Measurements from ENCODE around the gene TRPC4AP. TPM values are rescaled to one million over a fixed set of nuclear protein-coding genes. Genes with fewer than 3 reads are reported as not detected.

TRPC4AP gene
- total RNA-seq, 2 experiments from 2014 or later: 31.9 to 38.8 TPM

GRCh38 chr20:35008411-35009342 lies 83.9 kb downstream of the TRPC4AP start:
- H3K4me3 ChIP-seq (ENCODE audit: low read depth, low read length, poor library complexity, severe bottlenecking): no peak overlapping the region
- ChIA-PET CTCF (ENCODE audit: unreplicated experiment) (no interaction called here), POLR2A (interaction anchor here (0.6 kb wide), 1 partner anchor 82 kb away, joined by 3 read pairs; no protein-coding TSS in a partner anchor)
- intact Hi-C loops (cut with micrococcal nuclease; ENCODE audit: unreplicated experiment): no loop called here
- no peak overlapping the region for H2AFZ ChIP-seq (ENCODE audit: low read length)
- no peaks in the 10 kb centered on the region for H3K9me3 ChIP-seq (ENCODE audit: low read length)
- H3K36me3 ChIP-seq (ENCODE audit: insufficient read depth, low read length): peaks cover 92% of the 10 kb centered on the region
- no peaks in the 10 kb centered on the region for H4K20me1 ChIP-seq (ENCODE audit: insufficient read depth, low read length)
- BruUV-seq (replicated peaks): no TSS peak
- H3K9me2 ChIP-seq (ENCODE audit: insufficient read depth, low read length): no peaks in the 10 kb centered on the region
- TF ChIP-seq EZH2phosphoT487 (IDR thresholded peaks at IDR 0.05; ENCODE audit: borderline replicate concordance, low read depth, low read length) (no peak), CTCF (conservative IDR thresholded peaks at IDR 0.05; ENCODE audit: low read length) (no peak)
- H3K4me2 ChIP-seq (ENCODE audit: low read length): no peak overlapping the region
- DNase-seq (ENCODE audit: low spot score): no peak
- no peaks in the 10 kb centered on the region for H3K4me1 ChIP-seq (ENCODE audit: insufficient read depth, low read length, poor library complexity, severe bottlenecking)
- no peaks in the 10 kb centered on the region for H3K79me2 ChIP-seq (ENCODE audit: insufficient read depth, low read depth, low read length)
- H3K27ac ChIP-seq (ENCODE audit: low read depth, low read length, poor library complexity, severe bottlenecking): no peak overlapping the region

- Histone ChIP-seq H3K9me2 (ENCODE audit: insufficient read depth, low read length) (no peaks in the 10 kb centered on the region), H3K79me2 (ENCODE audit: insufficient read depth, low read depth, low read length) (no peaks in the 10 kb centered on the region), H3K27ac (ENCODE audit: low read depth, low read length, poor library complexity, severe bottlenecking) (no peak overlapping the region), H3K36me3 (ENCODE audit: insufficient read depth, low read length) (peaks cover 86% of the 10 kb centered on the region), H3K4me1 (ENCODE audit: insufficient read depth, low read length, poor library complexity, severe bottlenecking) (no peaks in the 10 kb centered on the region), H3K9me3 (ENCODE audit: low read length) (no peaks in the 10 kb centered on the region), H3K4me3 (ENCODE audit: low read depth, low read length, poor library complexity, severe bottlenecking) (no peak overlapping the region), H3K4me2 (ENCODE audit: low read length) (no peak overlapping the region), H2AFZ (ENCODE audit: low read length) (no peak overlapping the region), H4K20me1 (ENCODE audit: insufficient read depth, low read length) (no peaks in the 10 kb centered on the region)
- ChIA-PET POLR2A (no interaction called here), CTCF (ENCODE audit: unreplicated experiment) (no interaction called here)
- BruUV-seq (replicated peaks): no TSS peak
- DNase-seq (ENCODE audit: low spot score): no peak
- TF ChIP-seq CTCF (conservative IDR thresholded peaks at IDR 0.05; ENCODE audit: low read length) (no peak), EZH2phosphoT487 (IDR thresholded peaks at IDR 0.05; ENCODE audit: borderline replicate concordance, low read depth, low read length) (no peak)
- intact Hi-C loops (cut with micrococcal nuclease; ENCODE audit: unreplicated experiment): no loop called here
These were observed 84.7 kb downstream of the TRPC4AP start for GRCh38 chr20:35007891-35008290.

GRCh38 chr20:35007413-35007812 lies 85.2 kb downstream of the TRPC4AP start:
- no peaks in the 10 kb centered on the region for H3K4me1 ChIP-seq (ENCODE audit: insufficient read depth, low read length, poor library complexity, severe bottlenecking)
- no peak overlapping the region for H3K4me3 ChIP-seq (ENCODE audit: low read depth, low read length, poor library complexity, severe bottlenecking)
- ChIA-PET POLR2A (no interaction called here), CTCF (ENCODE audit: unreplicated experiment) (no interaction called here)
- H3K9me2 ChIP-seq (ENCODE audit: insufficient read depth, low read length): no peaks in the 10 kb centered on the region
- no peak for TF ChIP-seq CTCF (conservative IDR thresholded peaks at IDR 0.05; ENCODE audit: low read length)
- TF ChIP-seq EZH2phosphoT487 (IDR thresholded peaks at IDR 0.05; ENCODE audit: borderline replicate concordance, low read depth, low read length): no peak
- DNase-seq (ENCODE audit: low spot score): no peak
- H3K27ac ChIP-seq (ENCODE audit: low read depth, low read length, poor library complexity, severe bottlenecking): no peak overlapping the region
- no peaks in the 10 kb centered on the region for H3K79me2 ChIP-seq (ENCODE audit: insufficient read depth, low read depth, low read length)
- H3K9me3 ChIP-seq (ENCODE audit: low read length): no peaks in the 10 kb centered on the region
- no peaks in the 10 kb centered on the region for H4K20me1 ChIP-seq (ENCODE audit: insufficient read depth, low read length)
- no peak overlapping the region for H2AFZ ChIP-seq (ENCODE audit: low read length)
- no TSS peak for BruUV-seq (replicated peaks)
- intact Hi-C loops (cut with micrococcal nuclease; ENCODE audit: unreplicated experiment): no loop called here
- peaks cover 85% of the 10 kb centered on the region for H3K36me3 ChIP-seq (ENCODE audit: insufficient read depth, low read length)
- H3K4me2 ChIP-seq (ENCODE audit: low read length): no peak overlapping the region

All from OCI-LY7 (cell line).